ENCODE results near the gene SLC48A1. TPM values are rescaled to one million over a fixed set of nuclear protein-coding genes. Genes with fewer than 3 reads are reported as not detected.

SLC48A1 gene
- 25.6 and 27.3 TPM in 2 replicates for total RNA-seq (2014; rRNA removed; shearing (Covaris generic))

GRCh38 chr12:47773062-47773857, at the start of gene SLC48A1:
SLC48A1 (plus strand) TSS chr12:47773238; CDS start chr12:47773305, 67 bp downstream.

GRCh38 chr12:47725091-47725772, 47.8 kb upstream of the SLC48A1 start, which contains the start of gene ENDOU:
ENDOU (minus strand) TSS chr12:47725490; CDS start chr12:47725413, 77 bp downstream.

GRCh38 chr12:47758834-47759690, 14.0 kb upstream of the SLC48A1 start, which contains the start of gene RAPGEF3:
RAPGEF3 (minus strand) TSS chr12:47758880; CDS start chr12:47758556, 324 bp downstream.

DNA sequence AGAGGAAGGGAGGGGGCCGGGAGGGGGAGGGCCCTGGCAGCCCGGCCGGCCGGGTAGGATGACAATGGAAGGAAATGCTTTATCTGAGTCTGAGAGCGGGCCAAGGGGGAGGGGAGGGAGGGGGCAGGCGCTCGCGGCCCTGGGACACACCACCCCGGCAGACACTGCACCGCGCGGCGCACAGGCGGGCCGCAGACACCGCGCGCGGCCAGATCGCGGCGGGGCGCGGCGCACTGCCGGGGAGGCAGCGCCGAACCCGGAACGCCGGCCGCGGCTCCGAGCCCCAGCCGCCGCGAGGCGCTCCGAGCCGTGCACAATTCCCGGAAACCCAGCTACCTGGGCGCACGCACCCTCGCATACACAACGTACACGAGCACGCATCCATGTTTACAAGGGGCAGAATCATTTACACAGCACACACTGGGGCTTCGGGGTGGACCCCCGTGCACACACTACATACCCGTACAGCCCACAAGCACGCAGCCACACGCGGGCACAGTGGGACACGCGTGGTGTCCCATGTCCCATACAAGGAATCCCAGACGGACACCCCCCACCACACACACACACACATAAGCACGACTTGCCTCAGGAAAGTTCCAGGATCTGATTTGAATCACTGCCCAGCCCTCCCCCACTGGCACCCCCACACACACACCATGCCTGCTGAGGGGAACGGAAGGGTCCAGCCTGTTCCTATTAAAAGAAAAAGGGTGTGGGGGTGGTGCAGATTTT, 47.0 kb downstream of the SLC48A1 start, which contains the start of gene HDAC7:
Gene HDAC7 (minus strand): TSS at position 8 of the 735 bp plus-strand sequence. CDS start 118 bp downstream, outside the sequence.

Other genes starting within 250 kb of the SLC48A1 start
- gene RPAP3, start 67.2 kb upstream of the SLC48A1 start, total RNA-seq (2014; rRNA removed; shearing (Covaris generic)) = 22.6 and 39.4 TPM in 2 replicates
- gene ENDOU, start 47.7 kb upstream of the SLC48A1 start, total RNA-seq (2014; rRNA removed; shearing (Covaris generic)) = 0.13 TPM in 1 of 2 replicates, not detected in the other
- 3.5 and 5.5 TPM in 2 replicates for gene RAPGEF3, start 14.4 kb upstream of the SLC48A1 start, total RNA-seq (2014; rRNA removed; shearing (Covaris generic))
- 22.5 and 27.8 TPM in 2 replicates for gene HDAC7, start 46.7 kb downstream of the SLC48A1 start, total RNA-seq (2014; rRNA removed; shearing (Covaris generic))
- gene VDR, start 131.8 kb downstream of the SLC48A1 start, total RNA-seq (2014; rRNA removed; shearing (Covaris generic)) = 10.1 and 10.7 TPM in 2 replicates
- 92.5 and 93.2 TPM in 2 replicates for gene TMEM106C, start 190.4 kb downstream of the SLC48A1 start, total RNA-seq (2014; rRNA removed; shearing (Covaris generic))
- gene COL2A1, start 231.2 kb downstream of the SLC48A1 start, total RNA-seq (2014; rRNA removed; shearing (Covaris generic)) = 0.41 and 0.80 TPM in 2 replicates